Measurements from ENCODE around the gene SIRT5.

SIRT5 gene

GRCh38 chr6:13613029-13613594 lies 38.7 kb downstream of the SIRT5 start:
- Mint-ChIP-seq H3K4me1 (ENCODE audit: low read depth) (peaks cover 42% of the 10 kb centered on the region), H3K27ac (no peak overlapping the region), H3K4me3 (no peak overlapping the region), H3K9me3 (no peaks in the 10 kb centered on the region), H3K36me3 (ENCODE audit: low read depth) (peaks cover 30% of the 10 kb centered on the region), H3K27me3 (no peaks in the 10 kb centered on the region)
- intact Hi-C loops (cut with micrococcal nuclease) = no loop called here

- Mint-ChIP-seq H3K4me3 (peak overlapping the region; percentile 96), H3K36me3 (ENCODE audit: low read depth) (peaks cover 42% of the 10 kb centered on the region), H3K27ac (peak overlapping the region; percentile 97), H3K4me1 (ENCODE audit: low read depth) (peaks cover 42% of the 10 kb centered on the region), H3K27me3 (no peaks in the 10 kb centered on the region), H3K9me3 (no peaks in the 10 kb centered on the region)
- intact Hi-C loops (cut with micrococcal nuclease) = loop anchor here (2.0 kb wide), 1 partner anchor 40 kb away; the partner anchor contains the start of gene SIRT5
Measured at GRCh38 chr6:13614126-13614925, 39.9 kb downstream of the SIRT5 start.

- H3K4me1 Mint-ChIP-seq (ENCODE audit: low read depth) = peaks cover 41% of the 10 kb centered on the region
- no peaks in the 10 kb centered on the region for H3K9me3 Mint-ChIP-seq
- H3K4me3 Mint-ChIP-seq = peak within 1 kb of the TSS; percentile 96
- H3K27ac Mint-ChIP-seq = peak within 1 kb of the TSS; percentile 97
- H3K36me3 Mint-ChIP-seq (ENCODE audit: low read depth) = peaks cover 50% of the 10 kb centered on the region
- intact Hi-C loops (cut with micrococcal nuclease) = loop anchor here (2.0 to 5.0 kb wide), 2 partner anchors 40 to 283 kb away; partner anchors contain the start of gene SIRT5
- H3K27me3 Mint-ChIP-seq = no peaks in the 10 kb centered on the region
Measured at GRCh38 chr6:13614926-13615791, 40.8 kb downstream of the SIRT5 start, which contains the start of gene NOL7. Gene NOL7, plus strand, starts transcription at chr6:13615335. Its CDS starts 24 bp downstream, at chr6:13615359.

GRCh38 chr6:13615792-13616120 lies 41.4 kb downstream of the SIRT5 start:
- intact Hi-C loops (cut with micrococcal nuclease) = loop anchor here (2.0 to 5.0 kb wide), 2 partner anchors 41 to 283 kb away; partner anchors contain the start of gene SIRT5
- H3K4me1 Mint-ChIP-seq (ENCODE audit: low read depth) = peaks cover 35% of the 10 kb centered on the region
- H3K27me3 Mint-ChIP-seq = no peaks in the 10 kb centered on the region
- H3K36me3 Mint-ChIP-seq (ENCODE audit: low read depth) = peaks cover 51% of the 10 kb centered on the region
- no peaks in the 10 kb centered on the region for H3K9me3 Mint-ChIP-seq
- peak overlapping the region; percentile 96 for H3K4me3 Mint-ChIP-seq
- H3K27ac Mint-ChIP-seq = peak overlapping the region; percentile 97

- Mint-ChIP-seq H3K4me3 (no peak overlapping the region), H3K9me3 (no peaks in the 10 kb centered on the region), H3K27me3 (no peaks in the 10 kb centered on the region), H3K4me1 (ENCODE audit: low read depth) (peaks cover 31% of the 10 kb centered on the region), H3K36me3 (ENCODE audit: low read depth) (peaks cover 58% of the 10 kb centered on the region), H3K27ac (no peak overlapping the region)
- intact Hi-C loops (cut with micrococcal nuclease) = loop anchor here (5.0 kb wide), 1 partner anchor 285 kb away; no protein-coding TSS in a partner anchor
Measured at GRCh38 chr6:13617066-13617465, 42.7 kb downstream of the SIRT5 start.

GRCh38 chr6:13624871-13625288 lies 50.5 kb downstream of the SIRT5 start:
- H3K27me3 Mint-ChIP-seq = no peaks in the 10 kb centered on the region
- H3K27ac Mint-ChIP-seq = no peak overlapping the region
- intact Hi-C loops (cut with micrococcal nuclease) = no loop called here
- no peak overlapping the region for H3K4me3 Mint-ChIP-seq
- H3K9me3 Mint-ChIP-seq = no peaks in the 10 kb centered on the region
- peaks cover 73% of the 10 kb centered on the region for H3K36me3 Mint-ChIP-seq (ENCODE audit: low read depth)
- H3K4me1 Mint-ChIP-seq (ENCODE audit: low read depth) = peaks cover 16% of the 10 kb centered on the region

- Mint-ChIP-seq H3K27me3 (no peaks in the 10 kb centered on the region), H3K9me3 (no peaks in the 10 kb centered on the region), H3K4me1 (ENCODE audit: low read depth) (peaks cover 18% of the 10 kb centered on the region), H3K27ac (no peak overlapping the region), H3K36me3 (ENCODE audit: low read depth) (peaks cover 67% of the 10 kb centered on the region), H3K4me3 (no peak overlapping the region)
- intact Hi-C loops (cut with micrococcal nuclease) = loop anchor here (5.0 kb wide), 1 partner anchor 73 kb away; no protein-coding TSS in a partner anchor
Measured at GRCh38 chr6:13629459-13630116, 55.2 kb downstream of the SIRT5 start.

- Mint-ChIP-seq H3K27me3 (no peaks in the 10 kb centered on the region), H3K27ac (no peak overlapping the region), H3K4me3 (no peak overlapping the region), H3K36me3 (ENCODE audit: low read depth) (peaks cover 69% of the 10 kb centered on the region), H3K4me1 (ENCODE audit: low read depth) (peaks cover 13% of the 10 kb centered on the region), H3K9me3 (no peaks in the 10 kb centered on the region)
- intact Hi-C loops (cut with micrococcal nuclease) = loop anchor here (5.0 kb wide), 1 partner anchor 72 kb away; no protein-coding TSS in a partner anchor
Measured at GRCh38 chr6:13630499-13630898, 56.1 kb downstream of the SIRT5 start.

GRCh38 chr6:13633343-13633742 lies 58.9 kb downstream of the SIRT5 start:
- no peaks in the 10 kb centered on the region for H3K27me3 Mint-ChIP-seq
- H3K36me3 Mint-ChIP-seq (ENCODE audit: low read depth) = peaks cover 77% of the 10 kb centered on the region
- intact Hi-C loops (cut with micrococcal nuclease) = loop anchor here (5.0 kb wide), 1 partner anchor 69 kb away; no protein-coding TSS in a partner anchor
- no peak overlapping the region for H3K4me3 Mint-ChIP-seq
- peaks cover 24% of the 10 kb centered on the region for H3K4me1 Mint-ChIP-seq (ENCODE audit: low read depth)
- no peaks in the 10 kb centered on the region for H3K9me3 Mint-ChIP-seq
- no peak overlapping the region for H3K27ac Mint-ChIP-seq

GRCh38 chr6:13635948-13636658 lies 61.7 kb downstream of the SIRT5 start:
- Mint-ChIP-seq H3K27me3 (no peaks in the 10 kb centered on the region), H3K9me3 (no peaks in the 10 kb centered on the region), H3K4me1 (ENCODE audit: low read depth) (peaks cover 21% of the 10 kb centered on the region), H3K4me3 (no peak overlapping the region), H3K27ac (no peak overlapping the region), H3K36me3 (ENCODE audit: low read depth) (peaks cover 84% of the 10 kb centered on the region)
- intact Hi-C loops (cut with micrococcal nuclease) = no loop called here

- Mint-ChIP-seq H3K36me3 (ENCODE audit: low read depth) (peaks cover 77% of the 10 kb centered on the region), H3K4me3 (no peak overlapping the region), H3K27ac (no peak overlapping the region), H3K9me3 (no peaks in the 10 kb centered on the region), H3K4me1 (ENCODE audit: low read depth) (peaks cover 26% of the 10 kb centered on the region), H3K27me3 (no peaks in the 10 kb centered on the region)
- intact Hi-C loops (cut with micrococcal nuclease) = no loop called here
Measured at GRCh38 chr6:13638014-13638413, 63.6 kb downstream of the SIRT5 start.

- Mint-ChIP-seq H3K36me3 (ENCODE audit: low read depth) (peaks cover 79% of the 10 kb centered on the region), H3K4me1 (ENCODE audit: low read depth) (peaks cover 26% of the 10 kb centered on the region), H3K27ac (no peak overlapping the region), H3K4me3 (no peak overlapping the region), H3K27me3 (no peaks in the 10 kb centered on the region), H3K9me3 (no peaks in the 10 kb centered on the region)
- intact Hi-C loops (cut with micrococcal nuclease) = no loop called here
Measured at GRCh38 chr6:13638626-13639025, 64.2 kb downstream of the SIRT5 start.

GRCh38 chr6:13641315-13641714 lies 66.9 kb downstream of the SIRT5 start:
- Mint-ChIP-seq H3K9me3 (no peaks in the 10 kb centered on the region), H3K4me1 (ENCODE audit: low read depth) (peaks cover 20% of the 10 kb centered on the region), H3K36me3 (ENCODE audit: low read depth) (peaks cover 58% of the 10 kb centered on the region), H3K27me3 (no peaks in the 10 kb centered on the region), H3K4me3 (no peak overlapping the region), H3K27ac (no peak overlapping the region)
- intact Hi-C loops (cut with micrococcal nuclease) = no loop called here

Data from dendritic cell treated with granulocyte-macrophage colony-stimulating factor and Interleukin-4, amounts not matched to agents 40 ng/mL and 50 ng/mL, for 4 days (primary cell).